HG03520 (cell line): ENCODE data around the gene EIPR1.
"Not testable (repeated sequence)": the region's sequence is repeated elsewhere in the genome, so short reads cannot be mapped to it uniquely, and the experiment has no call there.

ENCODE experiments used
- ATAC-seq: cut with Tn5 transposase; IDR thresholded peaks from one replicate; pipeline ENCODE4 v1.9.1; 2021; ENCODE audit warnings: mild to moderate bottlenecking, moderate library complexity; ENCODE audit not compliant: unreplicated experiment

Gene EIPR1

DNA sequence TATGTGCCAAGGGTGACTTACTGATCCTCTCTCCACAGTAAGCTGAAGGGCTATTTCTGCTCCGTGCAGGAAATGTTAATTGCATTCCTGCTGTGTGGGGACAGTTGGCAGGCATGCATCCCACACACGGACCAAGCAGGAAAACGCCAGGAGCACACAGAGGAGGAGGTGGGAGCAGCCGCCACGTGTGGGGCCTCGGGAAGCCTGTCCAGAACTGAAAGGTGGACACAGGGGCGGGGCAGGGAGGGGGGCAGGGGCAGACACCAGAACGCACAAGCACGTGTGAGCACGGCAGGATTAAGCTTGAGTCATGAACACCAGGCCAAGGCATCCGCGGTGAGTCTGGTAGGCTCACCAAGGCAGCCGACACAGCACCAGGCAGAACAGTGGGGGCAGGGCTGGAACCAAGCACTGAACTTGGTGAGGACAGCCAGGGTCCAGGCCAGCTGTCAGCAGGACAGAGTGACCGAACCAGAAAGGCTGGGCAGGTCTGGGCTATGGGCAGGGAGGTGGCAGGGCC, 177.1 kb downstream of the EIPR1 start:
- ATAC-seq, result no peak

DNA sequence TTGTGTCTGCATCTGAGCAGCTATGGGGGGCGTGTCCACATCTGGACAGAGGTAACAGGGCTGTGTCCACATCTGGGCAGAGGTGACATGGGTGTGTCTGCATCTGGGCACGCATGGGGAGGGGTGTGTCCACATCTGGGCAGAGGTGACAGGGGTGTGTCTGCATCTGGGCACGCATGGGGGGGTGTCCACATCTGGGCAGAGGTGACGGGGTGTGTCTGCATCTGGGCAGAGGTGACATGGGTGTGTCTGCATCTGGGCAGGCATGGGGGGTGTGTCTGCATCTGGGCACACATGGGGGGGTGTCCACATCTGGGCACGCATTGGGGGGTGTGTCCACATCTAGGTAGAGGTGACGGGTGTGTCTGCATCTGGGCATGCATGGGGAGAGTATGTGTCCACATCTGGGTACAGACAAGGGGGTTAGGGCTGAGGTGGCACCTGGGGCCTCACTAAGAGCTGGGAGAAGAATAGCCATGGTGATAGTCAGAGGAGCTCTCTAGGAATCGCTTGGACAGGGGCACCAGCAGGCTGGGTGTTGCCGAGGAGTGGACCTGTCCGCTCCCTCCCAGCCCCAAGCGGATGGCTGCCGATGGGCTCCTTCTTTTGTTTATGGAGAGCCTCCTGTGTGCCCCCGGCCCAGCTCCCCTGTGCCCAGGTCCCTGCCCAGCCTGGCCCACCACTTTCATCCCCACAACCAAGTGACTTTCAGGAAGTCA, 177.8 kb downstream of the EIPR1 start:
- ATAC-seq, result no peak

DNA sequence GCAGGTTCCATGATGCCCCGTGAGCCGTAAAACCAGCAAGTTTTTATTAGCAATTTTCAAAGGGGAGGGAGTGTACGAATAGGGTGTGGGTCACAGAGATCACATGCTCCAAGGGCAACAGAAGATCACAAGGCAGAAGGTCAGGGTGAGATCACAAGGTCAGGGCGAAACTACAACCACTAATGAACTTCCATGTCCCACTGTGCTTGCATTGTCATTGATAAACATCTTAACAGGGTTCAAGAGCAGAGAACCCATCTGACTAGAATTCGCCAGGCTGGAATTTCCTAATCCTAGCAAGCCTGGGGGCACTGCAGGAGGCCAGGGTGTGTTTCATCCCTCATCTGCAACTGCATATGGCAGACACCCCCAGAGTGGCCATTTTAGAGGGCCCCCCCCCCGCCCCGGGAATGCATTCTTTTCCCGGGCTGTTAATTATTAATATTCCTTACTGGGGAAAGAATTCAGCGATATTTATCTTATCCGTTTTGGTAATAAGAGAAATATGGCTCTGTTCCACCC, 178.9 kb downstream of the EIPR1 start:
- ATAC-seq, result not testable (repeated sequence)

DNA sequence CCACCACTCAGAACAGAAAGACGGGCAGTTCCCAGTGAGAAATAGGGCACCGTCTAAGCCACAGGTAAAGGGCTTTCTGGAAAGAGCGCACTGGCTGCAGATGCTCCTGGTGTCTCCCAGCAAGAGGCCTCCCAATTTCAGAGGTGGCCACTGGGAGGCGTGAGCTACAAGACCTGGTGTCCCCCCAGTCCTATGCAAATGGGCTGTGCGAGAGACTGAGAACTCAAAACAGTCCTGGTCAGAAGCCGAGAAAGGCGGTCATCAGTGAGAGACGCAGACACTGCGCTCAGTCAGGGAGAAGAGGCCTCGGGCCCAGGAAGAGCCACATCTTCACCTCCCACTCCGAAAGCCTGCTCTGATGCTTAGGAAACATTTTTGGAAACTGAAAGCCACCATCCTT, 179.5 kb downstream of the EIPR1 start:
- no peak for ATAC-seq

DNA sequence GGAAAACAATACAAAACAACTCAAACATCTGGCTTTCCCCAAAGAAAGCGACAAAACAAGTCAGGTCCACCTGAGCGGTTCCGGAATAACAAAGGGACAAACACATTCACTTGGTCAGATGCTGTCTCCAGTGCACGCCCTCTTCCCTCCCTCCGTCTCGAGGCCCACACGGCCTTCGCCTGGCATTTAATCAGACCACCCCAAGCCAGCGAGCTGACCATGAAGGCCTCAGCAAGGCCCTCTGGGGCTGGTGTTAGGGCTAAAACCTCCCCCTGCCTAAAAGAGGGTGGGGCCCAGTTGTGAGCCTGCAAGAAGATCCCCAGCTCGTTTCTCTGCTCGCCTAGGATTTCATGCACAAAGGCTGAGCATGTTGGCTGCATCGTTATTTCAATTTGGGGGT, 180.3 kb downstream of the EIPR1 start:
- ATAC-seq, result no peak

DNA sequence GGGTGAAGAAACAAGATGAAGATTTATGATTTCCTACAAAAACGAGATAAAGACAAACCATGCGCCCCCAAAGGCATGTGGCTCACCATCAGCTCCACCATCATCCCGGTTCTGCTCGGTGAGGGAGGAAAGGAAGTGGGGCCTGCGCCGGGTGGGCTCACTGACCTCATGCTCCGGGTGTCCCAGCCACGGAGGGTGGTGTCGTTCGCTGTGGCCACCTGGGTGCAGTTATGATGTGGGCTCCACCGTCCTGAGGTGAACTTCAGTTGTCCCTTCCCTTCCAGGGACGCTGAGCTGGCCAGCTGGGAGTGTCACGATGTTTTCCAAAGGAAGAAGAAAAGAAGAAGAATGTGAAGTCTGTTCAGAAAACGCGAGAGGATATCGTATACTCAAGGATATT, 180.9 kb downstream of the EIPR1 start:
- no peak for ATAC-seq

DNA sequence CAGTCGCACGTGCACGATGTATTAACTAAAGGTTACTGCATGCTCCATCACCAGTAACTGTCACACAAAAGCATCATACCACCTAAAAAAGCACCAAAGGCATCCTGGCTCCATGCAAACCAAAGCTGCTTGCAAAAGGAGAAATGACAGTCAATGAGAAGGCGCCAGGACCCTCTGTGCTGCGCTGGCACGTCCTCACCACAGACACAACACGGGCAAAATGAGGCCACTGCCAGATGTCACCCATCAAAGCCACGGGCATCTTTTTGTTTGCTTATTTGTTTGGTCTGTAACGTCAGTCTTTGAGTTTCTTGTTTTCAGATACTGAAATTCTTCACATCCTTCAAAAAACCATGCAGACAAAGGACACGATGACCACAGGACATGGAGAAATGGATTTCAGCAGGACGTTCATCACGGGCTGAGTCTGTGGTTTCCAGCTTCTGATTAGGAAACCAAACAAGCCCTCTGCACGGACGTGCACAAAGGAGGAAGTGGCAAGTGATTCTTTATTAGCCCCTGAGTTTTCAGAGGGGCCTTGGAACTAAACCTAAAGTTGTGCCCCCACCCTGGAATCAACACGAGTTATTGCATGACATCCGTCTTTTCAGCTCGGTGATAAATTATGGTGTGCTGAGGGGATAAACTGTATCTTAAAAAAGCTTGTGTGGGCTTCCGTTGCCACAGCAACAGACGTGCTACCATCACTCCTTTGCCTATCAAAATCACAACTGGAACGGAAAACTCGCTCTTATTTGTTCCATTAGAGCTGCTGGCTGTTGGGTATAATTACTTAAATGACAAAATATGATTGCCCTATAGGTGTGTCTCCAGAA, 181.8 kb downstream of the EIPR1 start:
- ATAC-seq, result no peak

DNA sequence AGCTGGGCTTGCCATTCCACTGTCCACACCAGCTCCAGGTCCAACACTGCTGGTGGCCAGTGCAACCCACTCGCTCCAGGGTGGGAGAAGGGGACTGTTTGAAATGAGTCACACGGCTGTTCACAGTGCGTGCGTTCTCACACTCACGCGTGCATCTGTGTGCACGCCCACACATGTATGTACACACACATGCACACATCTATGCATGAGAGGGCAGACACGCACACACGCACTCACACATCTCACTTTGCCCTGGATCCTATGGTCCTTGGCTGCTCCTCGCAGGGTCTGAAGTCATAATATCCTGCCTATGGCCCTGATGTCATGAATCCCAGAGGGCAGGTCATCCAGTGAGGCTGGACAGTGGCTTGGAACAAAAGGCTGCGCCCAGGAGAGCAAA, 182.8 kb downstream of the EIPR1 start:
- no peak for ATAC-seq

DNA sequence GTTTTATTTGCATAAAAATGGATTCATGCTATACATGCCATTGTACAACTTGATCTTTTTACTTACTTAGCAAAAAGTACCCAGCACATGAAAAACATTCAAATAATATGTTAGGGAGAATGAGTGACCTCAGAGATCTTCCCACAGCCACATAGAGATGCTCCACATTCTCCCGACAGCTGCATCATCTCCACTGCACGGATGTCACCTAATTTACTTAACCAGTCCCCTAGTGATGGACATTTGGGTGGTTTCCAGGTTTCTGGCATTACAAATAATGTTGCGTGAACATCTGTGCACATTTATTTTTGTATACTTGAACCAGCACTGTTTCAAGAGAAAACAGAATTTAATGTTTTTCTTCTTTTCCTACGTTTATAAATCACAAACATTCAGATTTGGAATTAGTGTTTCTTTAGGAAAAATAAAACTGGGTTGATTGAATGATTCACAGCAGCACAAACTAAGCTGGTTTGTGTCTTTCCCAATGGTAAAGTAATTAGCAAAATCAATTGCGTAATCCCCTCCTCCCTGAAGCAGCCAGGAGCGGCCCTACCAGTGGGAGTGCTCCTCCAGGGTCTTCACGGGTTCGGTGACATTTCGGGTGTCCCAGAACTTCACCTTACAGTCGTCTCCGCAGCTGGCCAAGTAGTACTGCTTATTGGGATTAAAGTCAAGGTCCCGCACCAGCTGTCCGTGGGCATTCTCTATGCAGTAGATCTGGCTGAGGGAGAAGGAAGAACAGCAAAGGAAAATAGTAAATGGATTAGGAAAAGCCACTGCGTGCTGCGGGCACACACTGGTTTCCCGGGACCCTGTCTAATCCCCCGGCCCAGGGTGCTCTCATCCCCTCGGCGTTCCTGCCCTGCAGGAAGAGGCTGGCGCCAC, 183.9 kb downstream of the EIPR1 start:
- ATAC-seq, result no peak

DNA sequence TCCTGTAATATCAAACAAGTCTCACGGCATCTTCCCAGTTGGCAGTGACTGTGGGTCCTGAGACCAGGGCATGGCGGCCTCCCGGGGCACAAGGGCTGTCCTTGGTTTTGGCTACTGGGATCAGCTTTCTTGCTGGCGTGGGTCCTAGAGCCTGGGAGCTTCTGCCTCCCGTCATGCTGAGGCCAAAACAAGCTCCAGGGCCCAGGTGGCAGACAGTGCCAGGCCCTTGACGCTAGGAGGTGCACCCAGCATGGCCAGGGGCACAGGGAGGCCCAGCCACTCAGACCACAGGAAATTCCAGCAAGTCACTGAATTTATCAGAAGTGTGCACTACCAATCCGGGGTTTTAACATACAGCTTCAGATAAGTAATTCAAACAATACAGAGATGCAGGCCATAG, 184.7 kb downstream of the EIPR1 start:
- no peak for ATAC-seq

DNA sequence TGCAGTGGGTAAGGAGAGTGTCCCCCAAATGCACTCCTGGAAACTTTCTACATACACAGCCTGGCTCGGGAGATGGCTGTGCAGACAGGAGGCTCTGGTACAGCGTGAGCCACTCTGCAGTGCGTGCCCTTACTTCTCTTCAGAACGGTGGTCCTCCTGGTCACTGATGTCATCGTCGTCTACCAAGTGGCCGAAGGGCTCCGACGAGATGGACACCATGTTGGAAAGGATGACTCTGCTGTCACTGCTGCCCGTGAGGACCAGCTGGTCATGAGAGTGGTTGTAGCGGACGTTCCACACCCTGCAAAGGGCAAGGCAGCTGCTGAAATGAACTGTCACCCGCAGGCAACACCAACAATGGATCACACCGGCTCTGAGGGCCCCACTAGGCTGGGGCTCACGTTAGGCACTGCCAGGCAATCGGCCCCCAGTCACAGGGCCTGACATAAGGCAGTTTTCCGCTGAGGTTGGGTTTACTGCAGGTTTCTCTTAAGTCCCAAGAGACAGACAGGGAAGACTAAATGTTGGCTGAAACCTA, 185.3 kb downstream of the EIPR1 start:
- no peak for ATAC-seq

DNA sequence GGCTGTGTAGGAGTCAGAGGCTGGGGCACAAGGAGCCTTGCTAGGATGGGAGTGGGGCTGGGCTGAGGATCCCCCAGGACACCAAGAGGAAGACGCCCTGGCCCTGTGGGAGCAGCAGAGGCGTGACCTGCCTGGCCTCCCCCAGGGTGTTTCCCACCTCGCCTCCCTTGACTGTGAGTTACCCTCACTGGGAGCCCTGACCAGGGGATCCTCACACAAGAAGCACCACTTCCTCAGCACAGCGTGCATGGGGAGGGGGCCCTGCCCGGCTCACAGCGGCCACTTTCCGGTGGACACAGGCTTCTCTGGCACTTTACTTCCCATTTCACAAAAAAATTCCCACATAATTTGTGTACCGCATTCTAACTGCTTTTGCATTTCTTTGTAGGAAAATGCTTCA, 187.7 kb downstream of the EIPR1 start:
- ATAC-seq, result no peak

DNA sequence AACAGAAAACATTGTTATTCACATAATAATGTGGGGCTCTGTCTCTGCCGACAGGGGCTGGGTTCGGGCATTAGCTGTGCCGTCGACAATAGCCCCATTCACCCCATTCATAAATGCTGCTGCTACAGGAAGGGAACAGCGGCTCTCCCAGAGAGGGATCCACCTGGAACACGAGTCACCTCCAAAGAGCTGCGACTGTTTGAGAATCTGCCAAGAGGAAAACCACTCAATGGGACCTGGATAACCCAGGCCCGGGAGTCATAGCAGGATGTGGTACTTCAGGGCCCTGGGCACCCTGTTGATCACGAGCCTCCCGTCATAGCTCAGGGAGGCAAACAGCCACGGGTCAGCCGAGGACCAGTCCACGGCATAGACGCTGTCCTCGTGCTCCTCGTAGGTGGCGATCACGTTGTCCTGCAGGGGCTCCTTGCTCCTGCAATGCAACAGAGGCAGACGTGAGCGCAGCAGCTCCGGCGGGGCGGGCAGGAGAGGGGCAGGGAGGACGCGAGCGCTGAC, 188.5 kb downstream of the EIPR1 start:
- no peak for ATAC-seq

DNA sequence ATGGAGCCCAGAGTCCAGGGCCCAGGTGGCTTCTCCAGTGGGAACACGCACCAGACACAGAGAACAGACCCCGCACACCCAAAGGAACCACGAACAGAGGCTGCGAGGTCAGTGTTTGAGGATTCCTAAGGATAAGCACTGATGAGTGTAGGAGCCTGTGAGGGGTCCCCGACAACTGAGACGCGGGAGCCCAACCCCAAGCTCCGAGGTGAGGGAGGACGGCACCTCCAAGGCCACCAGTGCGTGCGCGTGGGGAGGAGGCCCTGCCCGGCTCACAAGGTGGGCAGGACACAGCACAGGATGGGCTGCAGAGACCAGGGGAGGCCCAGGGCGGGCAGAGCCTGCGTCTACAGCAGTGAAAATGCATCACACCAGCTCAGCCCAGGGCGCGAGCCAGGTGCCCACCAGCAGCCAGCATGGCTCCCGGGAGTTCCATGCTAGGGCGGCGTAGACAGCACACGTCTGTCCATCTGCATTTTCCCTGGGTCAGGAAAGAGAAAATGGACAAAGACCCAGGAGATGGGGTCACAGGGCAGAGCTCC, 189.1 kb downstream of the EIPR1 start:
- ATAC-seq, result no peak

DNA sequence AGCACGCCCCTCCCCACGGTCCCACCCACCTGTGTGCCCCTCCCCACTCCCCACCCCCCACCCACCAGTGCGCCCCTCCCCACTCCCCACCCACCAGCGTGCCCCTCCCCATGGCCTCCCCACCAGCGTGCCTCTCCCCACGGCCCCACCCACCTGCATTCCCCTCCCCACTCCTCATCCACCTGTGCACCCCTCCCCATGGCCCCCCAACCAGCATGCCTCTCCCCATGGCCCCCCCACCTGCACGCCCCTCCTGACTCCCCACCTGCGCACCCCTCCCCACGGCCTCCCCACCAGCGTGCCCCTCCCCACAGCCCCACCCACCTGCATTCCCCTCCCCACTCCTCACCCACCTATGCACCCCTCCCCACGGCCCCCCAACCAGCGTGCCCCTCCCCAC, 190.2 kb downstream of the EIPR1 start:
- no peak for ATAC-seq

DNA sequence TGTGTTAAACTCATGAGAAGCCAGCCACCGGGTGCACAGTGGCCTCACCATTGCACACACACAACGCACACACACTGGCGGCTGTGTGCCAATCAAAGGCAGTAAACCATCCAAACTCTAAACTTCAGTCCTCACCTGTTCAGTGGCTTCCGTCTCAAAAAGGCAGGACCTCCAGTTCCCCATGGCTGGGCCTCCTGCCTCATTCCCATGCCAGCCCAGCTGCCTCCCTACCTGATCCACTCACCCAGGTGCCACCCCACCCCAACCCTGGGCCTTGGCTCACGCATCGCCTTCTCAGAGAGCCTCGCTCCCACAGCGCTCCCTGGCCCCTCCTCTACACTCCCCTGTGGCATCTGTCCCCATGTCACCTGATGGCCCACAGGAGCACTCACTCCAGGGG, 190.9 kb downstream of the EIPR1 start:
- ATAC-seq, result no peak

DNA sequence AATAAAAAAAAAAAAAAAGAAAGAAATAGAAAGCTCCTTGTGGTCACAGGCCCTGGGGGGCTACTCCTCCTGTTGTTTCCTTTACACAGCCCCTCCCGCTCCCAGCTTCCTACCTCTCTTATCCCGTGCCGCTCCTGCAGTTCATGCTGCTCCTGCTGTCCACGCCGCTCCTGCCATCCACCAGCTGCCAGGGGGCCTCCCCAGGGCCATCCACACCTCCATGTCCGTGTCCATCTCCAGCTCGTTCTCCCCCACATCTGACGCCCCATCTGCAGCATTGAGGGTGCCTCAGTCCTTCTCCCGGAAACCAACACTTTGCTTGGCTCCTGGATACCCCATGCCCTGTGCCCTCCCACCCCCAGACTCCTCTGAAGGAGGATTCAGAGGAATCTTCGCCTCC, 191.7 kb downstream of the EIPR1 start:
- no peak for ATAC-seq

DNA sequence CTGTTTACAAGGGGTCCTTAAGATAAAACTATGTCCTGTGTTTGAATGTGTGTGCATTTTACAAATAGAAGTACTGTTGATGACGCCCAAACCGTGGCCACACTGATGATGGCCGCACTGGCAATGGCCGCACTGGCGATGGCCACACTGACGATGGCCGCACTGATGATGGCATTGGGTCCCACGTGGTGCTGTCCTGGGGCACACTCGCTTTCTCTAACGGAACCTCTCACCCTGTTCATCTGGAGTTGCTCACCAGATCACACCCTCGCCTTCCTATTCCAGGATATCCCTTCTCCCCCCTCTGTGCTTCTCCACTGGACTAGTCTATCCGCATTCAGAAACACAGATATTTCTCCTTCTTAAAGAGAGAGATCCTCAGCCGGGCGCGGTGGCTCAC, 192.4 kb downstream of the EIPR1 start:
- ATAC-seq, result no peak

DNA sequence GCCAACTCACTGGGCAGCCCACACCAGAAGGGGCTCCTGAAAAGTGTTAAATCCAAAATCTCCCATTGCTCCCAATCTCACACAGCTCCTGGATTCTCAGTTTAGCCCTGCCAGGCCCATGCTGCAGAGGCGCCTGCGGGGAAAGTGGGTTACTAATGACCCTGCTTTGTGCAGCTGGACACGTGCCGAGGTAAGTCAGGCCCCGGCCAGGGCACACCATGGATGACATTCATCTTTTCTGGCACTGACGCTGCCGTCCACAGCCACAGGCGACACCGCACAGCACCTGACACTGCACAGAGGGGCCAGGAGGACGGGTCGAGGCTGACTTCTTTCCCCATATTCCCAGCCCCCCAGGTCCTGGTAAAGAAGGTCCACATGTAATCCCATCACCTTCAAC, 193.5 kb downstream of the EIPR1 start:
- ATAC-seq, result no peak

DNA sequence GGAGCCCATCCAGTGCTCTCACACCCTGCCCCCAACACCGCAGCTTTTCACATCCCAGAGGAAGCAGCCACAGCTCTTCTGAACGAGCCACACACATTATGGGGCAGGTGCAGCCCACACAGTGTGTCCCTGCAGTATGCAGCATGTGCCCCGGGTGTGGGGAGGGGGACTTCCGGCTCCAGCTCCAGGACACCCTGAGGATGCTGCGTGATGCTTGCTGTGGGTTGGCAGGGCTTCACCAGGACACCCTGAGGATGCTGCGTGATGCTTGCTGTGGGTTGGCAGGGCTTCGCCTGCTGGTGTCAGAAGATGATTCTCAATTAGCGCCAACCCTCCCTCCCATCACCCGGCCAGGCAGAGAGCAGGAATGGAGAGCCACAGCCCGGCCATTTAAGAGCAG, 193.9 kb downstream of the EIPR1 start:
- no peak for ATAC-seq
